ENCODE results near the gene DACT2.
"Not testable (repeated sequence)": the region's sequence is repeated elsewhere in the genome, so short reads cannot be mapped to it uniquely, and the experiment has no call there.

The DACT2 gene

DNA sequence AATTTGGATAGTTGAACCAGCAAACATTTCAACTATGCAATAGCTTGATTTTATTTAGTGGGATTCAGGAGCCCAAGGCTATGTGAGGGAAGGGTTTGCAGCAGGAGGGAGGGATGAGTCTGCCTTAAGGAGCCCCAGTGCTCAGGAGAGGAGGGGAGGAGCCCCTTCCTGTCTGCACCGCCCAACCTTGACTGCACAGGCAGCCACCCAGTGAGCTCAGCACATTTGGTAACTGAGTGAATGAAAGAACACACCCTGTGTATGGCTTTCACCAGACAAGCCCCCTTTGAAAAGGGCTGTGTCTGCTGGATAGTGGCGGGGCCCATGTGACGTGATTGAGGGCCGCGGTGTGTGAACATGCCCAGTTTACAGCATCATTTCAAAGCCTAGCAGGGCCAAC lies 17.0 kb downstream of the DACT2 start:
- DNase-seq (ENCODE audit: low read depth, low spot score): no peak

DNA sequence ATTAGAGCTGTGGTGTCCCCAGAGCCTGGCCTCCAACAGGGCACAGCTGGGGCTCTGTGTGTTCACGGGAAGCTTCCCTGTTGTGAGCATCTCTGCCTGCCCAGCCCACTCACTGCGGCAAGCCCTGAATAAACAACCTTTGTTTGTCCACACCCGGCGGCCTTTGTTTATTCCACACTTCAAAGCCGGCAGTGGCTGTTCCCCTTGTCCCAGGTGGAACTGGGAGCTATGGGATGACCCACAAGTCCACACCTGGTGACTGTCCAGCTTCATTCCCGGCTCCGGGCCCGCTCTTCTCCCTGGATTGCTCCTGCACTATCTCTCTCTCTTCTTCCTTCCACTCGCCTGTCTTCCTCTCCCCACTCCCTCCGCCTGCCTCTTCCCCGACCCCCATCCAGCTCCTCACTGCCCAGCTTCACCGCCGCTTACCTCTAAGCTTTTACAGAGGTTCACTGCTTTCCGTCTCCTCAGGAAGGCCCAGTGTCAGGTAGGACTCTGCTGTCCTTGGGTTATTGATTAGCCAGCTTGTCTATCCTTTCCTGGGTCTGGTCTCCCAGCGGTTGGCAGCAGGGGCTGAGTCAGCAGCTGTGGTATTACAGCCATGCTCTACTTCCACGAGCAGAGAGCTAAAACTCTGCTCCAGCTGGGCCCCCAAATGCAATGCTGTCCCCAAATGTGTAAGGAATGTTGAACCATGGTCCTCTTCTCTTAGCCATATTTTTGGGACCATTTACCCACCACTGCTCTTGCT lies 17.8 kb downstream of the DACT2 start:
- DNase-seq (ENCODE audit: low read depth, low spot score): no peak

DNA sequence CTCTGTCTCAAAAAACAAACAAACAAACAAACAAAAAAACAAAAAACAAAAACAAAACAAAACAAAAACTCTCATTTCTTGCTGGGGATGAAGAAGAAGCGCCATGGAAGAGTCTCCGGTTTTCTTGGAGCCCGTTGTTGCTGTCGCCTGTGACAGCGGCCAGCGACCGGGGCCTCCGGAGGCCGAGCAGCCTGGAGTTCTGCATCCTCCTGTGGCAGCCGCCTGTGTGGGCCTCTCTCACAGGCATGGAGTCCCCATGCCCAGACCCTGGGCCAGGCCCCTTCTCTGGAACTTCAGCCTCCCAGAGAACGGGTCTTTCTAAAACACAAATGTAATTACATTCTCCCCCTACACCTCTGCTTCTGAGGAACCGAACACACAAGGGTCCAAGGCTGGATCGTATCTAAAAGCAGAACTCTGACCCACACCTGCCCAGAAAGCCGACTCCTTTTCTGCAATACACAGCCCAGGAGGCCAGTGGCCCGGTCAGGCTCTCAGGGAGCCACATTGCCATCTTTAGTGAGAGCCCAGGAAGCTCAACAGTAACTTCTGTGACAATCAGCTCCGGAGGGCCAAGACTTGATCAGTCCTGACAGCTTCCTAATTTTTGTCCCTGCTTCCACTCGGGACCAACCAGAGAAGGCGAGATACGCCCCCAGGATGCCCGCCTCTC lies 18.5 kb downstream of the DACT2 start:
- no peak for DNase-seq (ENCODE audit: low read depth, low spot score)

DNA sequence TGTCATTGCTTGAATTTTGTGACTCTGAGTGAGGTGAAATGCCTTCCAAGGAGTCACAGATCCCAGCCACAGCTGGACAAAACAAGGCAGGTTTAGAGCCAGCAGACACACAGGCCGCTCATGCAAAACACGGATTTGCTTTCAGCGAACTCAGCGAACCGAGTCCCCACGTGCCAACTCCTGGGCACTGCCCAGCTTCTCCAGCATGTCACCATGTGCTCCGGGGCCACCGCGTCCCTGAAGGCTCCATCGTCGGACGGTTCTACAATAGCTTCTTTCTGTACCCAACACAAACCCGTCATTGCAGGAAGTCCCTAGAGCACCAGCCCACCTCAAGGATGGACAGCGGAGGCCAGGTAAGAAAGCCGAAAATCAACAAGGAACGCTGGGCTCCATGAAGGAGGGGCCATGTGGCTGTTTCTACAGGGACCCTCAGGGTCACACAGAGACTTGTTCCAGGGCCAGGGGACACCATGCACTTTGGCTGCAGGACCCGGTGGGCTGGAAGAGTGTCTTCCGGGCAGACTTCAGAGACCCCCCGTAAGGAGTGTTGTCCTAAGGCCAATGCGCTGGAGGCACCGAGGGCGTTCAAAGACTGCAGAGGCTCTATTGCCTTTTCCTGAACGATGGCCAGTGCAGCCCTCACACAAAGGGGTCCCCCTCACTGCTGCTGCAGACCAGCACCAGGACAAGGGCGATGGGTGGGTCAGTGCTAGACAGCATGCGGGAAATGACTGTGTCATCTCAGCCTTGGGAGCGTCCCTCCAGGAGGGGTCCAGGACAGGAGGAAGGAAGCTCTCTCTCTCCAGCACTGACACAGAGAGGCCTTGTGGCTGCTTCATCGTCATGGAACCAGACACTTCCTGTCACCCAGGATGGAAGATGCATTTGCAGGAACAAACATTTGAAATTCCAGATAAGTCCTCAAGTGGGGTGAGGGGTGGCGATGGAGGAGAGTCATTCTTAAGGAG lies 19.8 kb downstream of the DACT2 start:
- DNase-seq (ENCODE audit: low read depth, low spot score): no peak

DNA sequence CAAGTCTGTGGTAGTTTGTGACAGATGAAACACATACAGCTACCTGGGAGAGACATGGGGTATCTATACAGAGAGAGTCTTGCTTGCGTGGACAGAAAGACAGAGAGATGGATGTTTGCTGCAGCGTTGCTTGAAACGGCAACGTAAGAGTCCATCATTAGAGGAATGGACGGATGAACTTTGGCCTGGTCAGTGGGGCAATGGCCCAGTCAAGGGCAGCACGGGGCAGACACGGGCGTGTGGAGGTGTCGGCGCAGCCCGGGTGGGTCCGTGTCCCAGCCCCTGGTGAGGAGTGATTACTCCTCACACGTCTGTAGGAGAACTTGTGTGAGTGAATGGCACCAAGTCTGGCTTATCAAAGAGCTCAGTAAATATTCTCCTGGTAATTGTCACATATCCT lies 21.9 kb downstream of the DACT2 start:
- DNase-seq (ENCODE audit: low read depth, low spot score): no peak

DNA sequence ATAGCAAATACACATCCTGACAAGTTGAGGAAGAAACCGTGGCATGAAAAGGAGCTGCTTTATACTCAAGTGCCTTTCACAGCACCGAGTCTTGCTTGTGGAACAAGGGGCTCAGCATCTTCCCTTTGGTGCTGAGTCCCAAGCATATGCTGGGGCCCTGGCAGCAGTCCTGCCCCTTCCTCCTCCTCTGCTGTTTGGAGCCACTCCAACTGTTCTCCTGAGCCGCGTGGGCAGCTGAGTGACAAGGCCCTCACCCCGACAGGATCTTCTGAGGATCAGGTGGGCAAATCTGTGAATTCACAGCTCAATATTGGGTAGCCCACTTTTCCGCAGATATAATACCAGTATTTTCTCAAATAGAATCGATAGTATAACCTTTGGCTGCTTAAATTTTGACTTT lies 24.7 kb downstream of the DACT2 start:
- DNase-seq (ENCODE audit: low read depth, low spot score): no peak

DNA sequence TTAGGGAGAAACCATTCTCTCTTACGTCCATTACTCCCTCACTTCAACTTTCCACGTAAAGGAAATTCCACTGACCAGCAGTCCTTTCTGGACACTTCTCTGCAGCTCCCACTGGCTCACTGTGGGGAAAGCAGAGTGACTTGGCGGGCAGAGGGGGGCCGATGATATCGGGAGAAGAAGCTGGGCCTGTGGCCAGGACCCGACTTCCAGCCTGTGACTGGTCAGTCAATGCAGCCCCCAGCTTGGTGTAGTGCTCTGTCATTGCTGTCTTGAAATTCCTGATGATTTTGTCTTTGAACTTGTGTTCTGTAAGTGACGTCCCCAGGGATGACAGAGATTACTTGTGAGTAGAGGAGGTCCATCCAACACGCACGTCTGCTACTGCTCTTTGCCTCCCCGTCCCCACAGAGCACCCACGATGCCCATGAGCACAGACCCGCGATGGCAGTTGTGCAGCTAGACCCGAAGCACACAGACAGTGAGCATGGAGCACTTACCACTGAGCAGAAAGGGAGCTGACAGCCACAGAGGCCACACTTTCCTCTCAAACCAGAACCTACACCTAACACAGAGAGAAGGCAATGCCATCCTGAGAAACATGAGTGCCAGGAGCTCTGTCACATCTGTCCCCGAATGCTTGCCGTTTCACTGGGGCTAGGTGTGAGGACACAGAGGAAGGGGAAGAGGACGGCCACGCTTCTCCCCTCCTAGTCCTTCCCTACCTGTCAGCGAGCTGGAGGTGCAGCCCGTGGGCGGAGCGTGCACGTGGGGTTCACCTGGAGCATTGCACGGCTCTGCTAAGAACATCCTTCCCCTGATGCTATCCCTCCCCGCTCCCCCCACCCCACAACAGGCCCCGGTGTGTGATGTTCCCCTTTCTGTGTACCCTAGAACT lies 25.7 kb downstream of the DACT2 start:
- DNase-seq (ENCODE audit: low read depth, low spot score): no peak

DNA sequence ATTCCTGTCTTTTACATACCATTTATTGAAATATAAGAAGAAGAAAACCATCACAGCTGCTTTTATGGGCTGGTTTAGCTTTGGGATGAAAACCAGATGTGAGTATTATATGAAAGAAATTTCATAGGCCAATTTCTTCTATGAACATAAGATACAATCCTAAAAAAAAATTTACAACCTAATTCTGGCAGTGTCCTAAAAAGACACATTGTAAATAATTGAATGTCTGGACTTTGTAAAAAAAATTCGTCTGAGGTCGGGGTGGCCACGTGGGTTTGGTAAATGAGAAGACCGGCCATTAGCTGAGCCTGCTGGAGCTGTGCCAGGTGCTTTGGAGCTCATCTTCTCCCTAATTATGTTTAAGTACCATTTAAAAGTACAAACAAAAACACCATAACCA lies 26.8 kb downstream of the DACT2 start:
- DNase-seq (ENCODE audit: low read depth, low spot score): no peak

DNA sequence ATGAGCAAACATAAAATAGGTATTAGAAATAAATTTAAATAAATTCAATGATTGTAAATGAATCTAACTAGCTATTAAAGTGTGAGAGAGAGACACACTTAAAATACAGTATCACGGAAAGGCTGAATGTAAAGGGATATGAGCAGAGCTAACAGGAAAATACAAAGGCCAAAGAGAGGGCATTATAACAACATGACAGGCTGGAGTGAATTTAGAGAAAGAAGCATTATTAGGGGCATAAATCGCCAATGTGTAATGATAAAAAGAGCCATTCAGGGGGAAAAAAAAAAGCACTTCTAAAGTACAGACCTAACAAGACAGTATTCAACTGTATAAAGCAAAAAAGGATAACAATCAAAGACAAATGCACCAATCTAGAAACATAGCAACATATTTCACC lies 28.1 kb downstream of the DACT2 start:
- DNase-seq (ENCODE audit: low read depth, low spot score): no peak

DNA sequence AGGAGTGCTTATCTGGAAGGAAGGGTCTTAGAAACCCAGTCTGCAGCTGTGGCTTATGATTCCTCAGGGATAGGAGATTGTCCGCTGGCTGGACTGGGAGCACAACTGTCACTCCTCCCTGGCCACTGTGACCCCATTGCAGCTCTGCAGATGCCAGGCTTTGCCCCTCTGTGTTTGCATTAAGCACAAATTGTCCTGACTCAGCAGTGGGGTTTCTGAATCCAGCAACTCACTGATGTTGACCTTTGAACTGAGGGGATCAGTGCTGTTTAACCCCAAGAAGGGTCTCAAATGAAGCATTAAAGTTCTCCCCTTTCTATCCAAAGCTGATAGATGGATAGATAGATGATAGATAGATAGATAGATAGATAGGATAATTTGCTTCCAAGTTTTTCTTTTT lies 29.5 kb downstream of the DACT2 start:
- DNase-seq (ENCODE audit: low read depth, low spot score): no peak

DNA sequence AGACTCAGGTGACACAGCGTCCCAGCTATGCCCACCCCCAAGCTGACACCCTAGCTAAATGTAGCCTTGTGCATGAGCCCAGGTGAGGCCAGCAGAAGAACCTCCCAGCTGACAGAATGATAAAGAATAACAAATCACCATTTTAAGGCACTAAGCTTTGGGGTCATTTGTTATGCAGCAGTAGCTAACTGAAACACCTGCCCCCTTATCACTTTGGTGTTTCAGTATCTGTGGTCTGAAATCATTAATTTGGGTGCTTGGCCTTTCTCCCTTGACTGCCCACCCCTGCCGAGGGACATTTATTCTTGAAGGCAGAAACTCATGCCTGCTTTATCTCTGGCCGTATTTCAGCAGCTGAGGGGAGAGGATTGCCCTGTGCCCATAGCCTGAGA lies 30.0 kb downstream of the DACT2 start:
- DNase-seq (ENCODE audit: low read depth, low spot score): no peak

DNA sequence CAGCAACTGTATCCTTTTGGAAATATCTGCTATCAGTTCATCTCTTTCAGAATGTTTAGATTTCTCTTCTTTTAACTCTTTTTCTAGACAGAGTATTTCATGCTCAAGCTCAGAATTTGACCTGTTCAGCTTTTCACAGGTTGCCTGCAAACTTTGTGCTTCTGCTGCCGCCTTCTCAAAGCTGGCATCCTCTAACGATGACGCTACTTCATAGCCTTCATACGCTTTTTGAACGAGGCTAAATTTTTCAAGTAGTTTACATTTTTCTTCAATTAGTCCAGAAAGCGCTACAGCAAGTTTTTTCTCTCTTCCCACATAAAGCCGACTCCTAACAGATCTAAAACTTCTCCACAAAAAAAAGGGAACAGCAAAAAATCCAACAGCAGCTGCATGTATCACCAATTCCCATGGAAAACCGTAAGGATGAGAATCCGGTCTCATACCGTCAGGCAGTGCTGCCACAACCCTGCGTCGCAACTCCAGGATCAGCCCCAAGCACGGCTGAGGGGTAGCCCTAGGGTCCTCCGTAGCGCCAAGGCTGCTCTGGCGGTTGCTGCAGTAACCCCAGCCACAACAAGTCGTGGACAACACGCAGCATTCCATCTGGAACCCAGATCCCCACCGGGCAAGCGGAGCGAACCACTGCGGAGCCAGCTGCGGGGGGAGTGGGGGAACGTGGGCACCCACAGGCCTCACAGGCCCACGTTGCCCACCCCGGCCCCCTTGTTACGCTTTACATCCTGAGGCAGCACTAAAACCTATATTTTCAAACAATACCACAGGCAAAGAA lies 30.6 kb downstream of the DACT2 start:
- no peak for DNase-seq (ENCODE audit: low read depth, low spot score)

DNA sequence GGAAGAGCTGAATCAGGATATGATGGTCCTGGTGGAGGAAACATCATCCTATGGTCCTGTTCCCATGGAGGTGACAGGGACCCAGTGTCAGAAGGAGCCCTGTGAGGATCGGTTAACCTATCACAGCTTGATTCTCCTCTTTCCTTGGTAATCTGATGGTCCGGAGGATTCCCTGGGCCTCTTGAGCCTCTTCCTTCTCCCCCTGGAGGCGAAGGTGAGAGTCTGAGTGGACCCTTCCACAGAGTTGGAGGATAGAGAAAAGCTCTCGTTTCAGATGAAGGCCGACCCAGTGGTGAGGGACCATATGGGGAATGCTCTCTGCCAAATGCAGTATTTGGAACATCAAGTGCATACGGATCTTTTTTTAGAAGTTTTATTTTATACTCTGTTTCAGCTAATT lies 32.1 kb downstream of the DACT2 start:
- not testable (repeated sequence) for DNase-seq (ENCODE audit: low read depth, low spot score)

DNA sequence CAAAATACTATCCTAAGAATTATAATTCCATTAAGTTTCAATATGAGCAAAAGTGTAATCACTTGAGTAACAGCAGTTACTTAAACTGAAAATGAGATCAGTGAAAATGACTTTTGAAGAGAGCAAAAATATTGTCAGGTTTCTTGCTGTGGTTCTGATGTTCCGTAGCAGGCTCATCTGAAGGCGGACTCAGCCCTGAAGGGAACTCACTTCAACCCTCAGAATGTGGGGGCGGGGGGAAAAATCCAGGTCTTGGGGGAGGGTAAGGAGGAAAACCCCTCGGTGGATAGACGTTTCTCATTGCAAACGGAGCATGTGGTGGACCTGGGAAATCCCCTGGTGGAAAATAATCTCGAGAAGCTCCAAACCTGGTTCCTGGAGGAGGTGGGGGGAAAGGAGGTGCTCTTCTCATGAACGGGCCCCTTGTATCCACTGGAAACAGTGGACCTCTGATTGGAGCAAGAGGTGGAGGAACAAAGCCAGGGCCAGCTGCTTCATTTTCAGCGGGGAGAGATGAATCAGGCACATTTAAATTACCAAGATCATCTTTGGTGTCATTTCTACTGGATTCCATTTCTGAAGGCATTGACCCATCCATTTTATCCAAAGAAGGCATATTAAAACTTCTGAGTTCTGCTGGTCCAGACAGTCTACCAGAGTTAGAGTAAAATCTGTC lies 32.7 kb downstream of the DACT2 start:
- not testable (repeated sequence) for DNase-seq (ENCODE audit: low read depth, low spot score)

DNA sequence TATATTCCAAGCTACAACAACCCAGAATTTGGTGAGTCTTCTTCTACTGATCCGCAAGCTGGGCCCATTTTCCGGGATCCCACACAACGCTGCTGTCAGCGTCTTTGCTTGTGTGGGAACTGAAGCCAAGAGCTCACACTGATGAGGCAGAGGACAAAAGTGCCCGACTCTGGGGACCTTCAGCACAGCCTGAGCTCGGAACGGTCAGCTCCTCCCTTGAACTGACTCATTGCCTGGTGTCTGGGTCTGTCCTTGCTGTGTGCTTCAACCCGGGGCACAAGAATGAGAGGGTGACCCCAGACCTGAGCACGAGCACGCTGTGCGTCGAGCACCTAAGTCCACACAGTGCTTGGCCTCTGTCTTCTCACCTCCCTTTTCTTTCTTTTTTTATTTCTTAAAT lies 33.5 kb downstream of the DACT2 start:
- no peak for DNase-seq (ENCODE audit: low read depth, low spot score)

DNA sequence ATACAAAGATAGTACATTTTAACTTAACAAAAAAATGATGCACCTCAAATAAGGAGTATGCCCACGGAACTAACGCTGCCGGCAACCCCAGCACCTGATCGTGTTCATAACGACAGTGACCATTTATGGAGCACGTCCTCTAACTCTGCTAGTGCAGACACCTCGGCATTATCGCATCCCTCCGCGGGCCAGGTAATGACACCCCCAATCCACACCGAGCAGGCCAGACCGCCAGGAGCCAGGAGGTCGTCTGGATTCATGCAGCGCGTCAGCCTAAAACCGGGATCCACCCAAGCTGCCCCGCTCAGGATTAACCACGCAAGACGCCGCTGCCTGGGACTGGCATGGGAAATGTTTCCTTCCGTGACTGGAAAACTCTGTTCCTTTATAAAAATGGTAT lies 34.1 kb downstream of the DACT2 start:
- DNase-seq (ENCODE audit: low read depth, low spot score): no peak

DNA sequence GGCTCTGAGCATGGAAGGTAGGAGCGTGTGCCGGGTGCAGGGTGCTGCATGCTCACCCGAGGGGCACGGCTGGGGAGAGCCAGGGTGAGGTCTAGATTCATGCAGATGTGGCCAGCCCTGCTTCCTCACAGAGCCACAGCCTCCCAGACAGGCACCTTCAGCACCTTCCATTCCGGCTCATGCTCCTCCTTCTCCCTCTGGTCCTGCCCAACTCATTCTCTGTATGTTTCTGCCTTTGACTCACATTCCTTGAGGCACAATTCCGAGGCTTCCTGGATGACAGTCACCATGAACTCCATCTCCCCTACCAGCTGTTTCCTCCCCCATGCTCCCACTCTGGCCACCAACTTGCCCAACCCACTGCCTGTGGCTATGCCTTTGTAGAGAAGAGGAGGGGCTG lies 35.4 kb downstream of the DACT2 start:
- no peak for DNase-seq (ENCODE audit: low read depth, low spot score)

DNA sequence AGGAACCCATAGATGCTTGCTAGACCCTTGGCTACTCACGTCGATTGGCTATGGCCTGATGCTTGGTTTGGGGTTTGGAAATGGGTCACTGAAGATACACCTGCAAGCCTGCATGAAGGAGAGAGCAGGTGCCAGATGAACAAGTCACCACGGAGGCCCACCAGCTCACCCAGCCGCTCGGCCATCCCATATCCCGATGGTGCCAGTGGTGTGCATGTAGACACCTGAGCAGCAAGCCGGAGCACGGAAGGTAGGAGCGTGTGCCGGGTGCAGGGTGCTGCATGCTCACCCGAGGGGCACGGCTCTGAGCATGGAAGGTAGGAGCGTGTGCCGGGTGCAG lies 35.9 kb downstream of the DACT2 start:
- no peak for DNase-seq (ENCODE audit: low read depth, low spot score)

DNA sequence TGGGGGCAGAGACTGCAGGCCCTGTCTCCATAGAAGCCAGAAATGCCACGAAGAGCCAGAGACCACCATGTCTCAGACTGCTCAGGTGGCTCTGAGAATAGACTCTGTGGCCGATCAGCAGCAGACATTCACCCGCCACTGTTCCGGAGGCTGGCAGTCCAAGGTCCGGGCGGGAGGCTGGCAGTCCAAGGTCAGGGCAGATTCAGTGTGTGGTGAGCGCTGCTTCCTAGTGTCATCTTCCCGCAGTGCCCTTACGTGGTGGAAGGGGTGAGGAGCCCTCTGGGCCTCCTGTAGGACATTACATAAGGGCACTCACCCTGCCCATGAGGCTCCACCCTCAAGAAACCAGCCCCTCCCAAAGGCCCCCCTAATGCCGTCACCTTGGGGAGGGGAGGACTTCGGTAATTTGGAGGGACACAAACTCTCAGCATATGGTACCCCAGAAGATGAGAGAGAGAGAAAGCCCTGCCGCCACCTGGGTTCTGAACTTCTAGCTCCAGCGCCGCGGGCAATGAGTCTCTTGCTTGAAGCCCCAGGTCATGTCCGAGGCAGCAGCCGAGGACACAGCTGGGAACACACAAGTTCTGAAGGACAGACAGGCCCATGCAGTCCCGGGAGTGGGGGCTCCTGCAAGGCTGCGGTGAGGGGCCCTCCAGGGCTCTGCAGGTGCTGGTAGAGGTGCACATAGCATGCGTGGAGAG lies 36.4 kb downstream of the DACT2 start:
- DNase-seq (ENCODE audit: low read depth, low spot score): no peak
